H1 (cell line): ENCODE results near the gene HBQ1.
A peak's percentile ranks its signal among the peaks of the same experiment; 100 is the strongest.

Experiments
- BCL11A ChIP-seq, 2 experiments: IDR thresholded peaks; one replicate each; pipeline ENCODE4 v1.6.1; 2011; ENCODE audit warnings: low read depth in 2 of 2, low read length in 2 of 2, mild to moderate bottlenecking in 2 of 2
- CTCF ChIP-seq, 3 experiments: IDR thresholded peaks; 1 replicate in 2 of 3; 2 replicates in 1 of 3; pipeline versions ENCODE4 v1.5.1 to v1.6.1; 2011; ENCODE audit warnings: low read length in 3 of 3, mild to moderate bottlenecking in 3 of 3, inconsistent platforms in 2 of 3, low read depth in 1 of 3, moderate library complexity in 1 of 3; ENCODE audit not compliant: insufficient read depth in 1 of 3; ENCODE audit errors: control extremely low read depth in 1 of 3
- EP300 ChIP-seq, 2 experiments: IDR thresholded peaks; 1 replicate in 1 of 2; 2 replicates in 1 of 2; pipeline ENCODE4 v1.6.1; 2011 to 2012; ENCODE audit warnings: low read depth in 2 of 2, low read length in 2 of 2, mild to moderate bottlenecking in 2 of 2, borderline replicate concordance in 1 of 2, inconsistent platforms in 1 of 2, moderate library complexity in 1 of 2
- EZH2 ChIP-seq: fragments of 200-600 bp; sonication (generic); IDR thresholded peaks from 2 replicates; pipeline ENCODE4 v1.7.1; 2012; ENCODE audit warnings: low read depth, mild to moderate bottlenecking, moderate library complexity, low read length, inconsistent platforms; ENCODE audit not compliant: severe bottlenecking
- JUN ChIP-seq: IDR thresholded peaks from 2 replicates; pipeline ENCODE4 v1.6.1; 2011; ENCODE audit warnings: low read depth, mild to moderate bottlenecking, improper control_type of control experiment, low read length
- POLR2AphosphoS5 ChIP-seq: IDR thresholded peaks from 2 replicates; pipeline ENCODE4 v1.6.1; 2011; ENCODE audit warnings: low read depth, low read length
- RAD21 ChIP-seq, 2 experiments: IDR thresholded peaks in 1 of 2; conservative IDR thresholded peaks in 1 of 2; 2 replicates each; pipeline ENCODE4 v1.6.1; 2011; ENCODE audit warnings: low read depth in 2 of 2, low read length in 2 of 2, improper control_type of control experiment in 1 of 2, inconsistent platforms in 1 of 2, mild to moderate bottlenecking in 1 of 2, moderate library complexity in 1 of 2
- TAF1 ChIP-seq: IDR thresholded peaks from 2 replicates; pipeline ENCODE4 v1.6.1; 2011; ENCODE audit warnings: mild to moderate bottlenecking, low read depth, low read length
- TEAD4 ChIP-seq: IDR thresholded peaks from 2 replicates; pipeline ENCODE4 v1.6.1; 2012; ENCODE audit warnings: low read depth, low read length, inconsistent platforms, mixed read lengths
- YY1 ChIP-seq: IDR thresholded peaks from 2 replicates; pipeline ENCODE4 v1.6.1; 2011; ENCODE audit warnings: low read depth, mild to moderate bottlenecking, low read length

- TF ChIP-seq CTCF (IDR thresholded peaks at IDR 0.05; ENCODE audit: control extremely low read depth in 1 of 3, insufficient read depth in 1 of 3, low read depth in 1 of 3, low read length in 3 of 3) (no peak), EP300 (IDR thresholded peaks at IDR 0.05; ENCODE audit: borderline replicate concordance in 1 of 2, low read depth in 2 of 2, low read length in 2 of 2) (no peak), TEAD4 (peak; percentile 45; the same call in 1 of the 2 replicates), BCL11A (IDR thresholded peaks at IDR 0.05; ENCODE audit: low read depth in 2 of 2, low read length in 2 of 2) (no peak), JUN (no peak), EZH2 (no peak), RAD21 (IDR thresholded peaks at IDR 0.05 in 1 of 2, conservative IDR thresholded peaks at IDR 0.05 in 1 of 2; ENCODE audit: low read depth in 2 of 2, low read length in 2 of 2) (no peak), TAF1 (no peak), YY1 (no peak), POLR2AphosphoS5 (no peak)
Observed at GRCh38 chr16:140175-140857, 39.9 kb upstream of the HBQ1 start.
